Endothelial cell of umbilical vein (primary cell): ENCODE data around the gene CDK6. TPM values are rescaled to one million over a fixed set of nuclear protein-coding genes. Genes with fewer than 3 reads are reported as not detected.

Source experiments
- BruUV-seq: library from RNA; stranded (reverse); fragments of 400-500 nt; replicated peaks from 2 replicates; lab custom pipeline; 2021; lab: Mats Ljungman, UMichigan
- CTCF ChIA-PET: fragments of 300-600, 350-600 bp; sonication (Branson Sonifier 250); formaldehyde crosslinking; loops from one replicate; lab custom pipeline; 2021; ENCODE audit warnings: antibody characterized with exemption, inconsistent platforms; lab: Charles Lee
- POLR2A ChIA-PET: fragments of 300-600, 350-600 bp; sonication (Branson Sonifier 250); formaldehyde crosslinking; loops from one replicate; lab custom pipeline; 2021; ENCODE audit warnings: antibody characterized with exemption, inconsistent platforms; lab: Charles Lee
- DNase-seq: peaks from one replicate; pipeline ENCODE4 v3.0.0-alpha.2; 2011; ENCODE audit warnings: low read depth, low spot score
- FAIRE-seq: peaks from 2 replicates; lab custom pipeline; 2011; peaks lifted over from hg19 to GRCh38; lab: Jason Lieb, UNC
- H2AFZ ChIP-seq: 2 replicates; pipeline ENCODE4 v1.6.0; 2012; ENCODE audit warnings: low read depth, low read length, control low read depth, inconsistent platforms
- H3K27ac ChIP-seq: 2 replicates; pipeline ENCODE4 v1.5.1; 2011; ENCODE audit warnings: low read depth, mild to moderate bottlenecking, control low read depth, low read length, moderate library complexity; ENCODE audit not compliant: insufficient read depth
- H3K27me3 ChIP-seq, 2 experiments: 2 replicates each; pipeline versions ENCODE4 v1.6.0 to v1.6.1; 2011; ENCODE audit warnings: low read length in 2 of 2, mixed read lengths in 1 of 2; ENCODE audit not compliant: control insufficient read depth in 2 of 2, insufficient read depth in 2 of 2
- H3K36me3 ChIP-seq, 2 experiments: 2 replicates in 1 of 2; 3 replicates in 1 of 2; pipeline ENCODE4 v1.5.1; 2011; ENCODE audit warnings: low read length in 2 of 2, mild to moderate bottlenecking in 1 of 2, moderate library complexity in 1 of 2; ENCODE audit not compliant: control insufficient read depth in 2 of 2, insufficient read depth in 2 of 2; ENCODE audit errors: extremely low read depth in 1 of 2
- H3K4me1 ChIP-seq: 3 replicates; pipeline ENCODE4 v1.5.1; 2011; ENCODE audit warnings: mild to moderate bottlenecking, low read length; ENCODE audit not compliant: control insufficient read depth, insufficient read depth; ENCODE audit errors: extremely low read depth
- H3K4me2 ChIP-seq: 2 replicates; pipeline ENCODE4 v1.6.1; 2011; ENCODE audit warnings: low read length, control low read depth, mixed read lengths; ENCODE audit not compliant: insufficient read depth
- H3K4me3 ChIP-seq, 3 experiments: fragments of 200-600 bp in 1 of 3; sonication (generic), shearing (Covaris generic) in 1 of 3; replicated peaks in 1 of 3; 2 replicates each; pipeline ENCODE4 v1.5.1; 2011 to 2016; ENCODE audit warnings: control low read depth in 3 of 3, low read length in 3 of 3, mild to moderate bottlenecking in 2 of 3, inconsistent platforms in 1 of 3, low read depth in 1 of 3, moderate library complexity in 1 of 3; ENCODE audit not compliant: insufficient read depth in 1 of 3
- H3K79me2 ChIP-seq: 2 replicates; pipeline ENCODE4 v1.6.0; 2012; ENCODE audit warnings: low read length, inconsistent platforms; ENCODE audit not compliant: control insufficient read depth, insufficient read depth
- H3K9ac ChIP-seq: replicated peaks from 2 replicates; pipeline ENCODE3; 2011; ENCODE audit warnings: low read length, control low read depth; ENCODE audit not compliant: insufficient read depth; ENCODE audit errors: extremely low read depth
- H3K9me1 ChIP-seq: replicated peaks from 3 replicates; pipeline ENCODE4 v1.6.0; 2011; ENCODE audit warnings: mild to moderate bottlenecking, low read length; ENCODE audit not compliant: control insufficient read depth, insufficient read depth; ENCODE audit errors: extremely low read depth
- H3K9me3 ChIP-seq: replicated peaks from 2 replicates; pipeline ENCODE4 v1.5.1; 2012; ENCODE audit warnings: low read length, inconsistent platforms; ENCODE audit not compliant: control insufficient read depth, insufficient read depth
- H4K20me1 ChIP-seq: replicated peaks from 2 replicates; pipeline ENCODE3; 2011; ENCODE audit warnings: mild to moderate bottlenecking, low read length; ENCODE audit not compliant: control insufficient read depth, insufficient read depth; ENCODE audit errors: extremely low read depth
- CTCF ChIP-seq, 2 donors: IDR thresholded peaks; 1 replicate in 1 of 2; 2 replicates in 1 of 2; pipeline ENCODE4 v1.5.1; 2011; ENCODE audit warnings: low read length in 2 of 2, mild to moderate bottlenecking in 2 of 2, moderate library complexity in 2 of 2, control low read depth in 1 of 2, inconsistent platforms in 1 of 2, low read depth in 1 of 2; ENCODE audit not compliant: insufficient read depth in 1 of 2; ENCODE audit errors: extremely low read depth in 1 of 2
- EZH2 ChIP-seq: IDR thresholded peaks from 2 replicates; pipeline ENCODE4 v1.6.1; 2012; ENCODE audit warnings: borderline replicate concordance, low read depth, mild to moderate bottlenecking, moderate library complexity, low read length, inconsistent platforms; ENCODE audit not compliant: severe bottlenecking
- FOS ChIP-seq: IDR thresholded peaks from 2 replicates; pipeline ENCODE4 v1.6.1; 2011; ENCODE audit warnings: mild to moderate bottlenecking, low read length, moderate library complexity, borderline replicate concordance; ENCODE audit not compliant: insufficient read depth
- GATA2 ChIP-seq: IDR thresholded peaks from 2 replicates; pipeline ENCODE4 v1.7.0; 2011; ENCODE audit warnings: low read depth, mild to moderate bottlenecking, moderate library complexity, mixed read lengths, low read length; ENCODE audit not compliant: insufficient read length, insufficient read depth
- JUN ChIP-seq: IDR thresholded peaks from 2 replicates; pipeline ENCODE4 v1.6.1; 2011; ENCODE audit warnings: borderline replicate concordance, low read depth; ENCODE audit not compliant: insufficient read length, insufficient read depth
- MAX ChIP-seq: IDR thresholded peaks from 2 replicates; pipeline ENCODE4 v1.6.1; 2011; ENCODE audit not compliant: insufficient read depth, insufficient read length
- MYC ChIP-seq: IDR thresholded peaks from one replicate; pipeline ENCODE4 v1.6.1; 2011; ENCODE audit warnings: mild to moderate bottlenecking, low read depth, low read length
- POLR2A ChIP-seq: IDR thresholded peaks from 2 replicates; pipeline ENCODE4 v1.6.1; 2012; ENCODE audit warnings: low read depth, mild to moderate bottlenecking, control low read depth, low read length
- POLR2AphosphoS5 ChIP-seq: IDR thresholded peaks from 2 replicates; pipeline ENCODE4 v1.6.1; 2012; ENCODE audit warnings: low read depth, mild to moderate bottlenecking, control low read depth, low read length, moderate library complexity; ENCODE audit not compliant: insufficient read depth
- dilution Hi-C: fragments of 300-500 bp; cut with MboI; formaldehyde crosslinking; loops from one replicate; pipeline ENCODE4 v1.15.0; 2019; ENCODE audit warnings: low sequenced_read_pairs; ENCODE audit not compliant: extremely low pct_ligation_motif_present
- intact Hi-C: fragments of 100-400 bp; cut with micrococcal nuclease; formaldehyde crosslinking; loops from one replicate; pipeline ENCODE4 v1.10.0; 2022
- polyA plus RNA-seq, 4 experiments: library from polyadenylated mRNA; depleted of rRNA in 3 of 4; stranded (reverse) in 3 of 4; unstranded in 1 of 4; fragments of >200 nt; gene quantifications; 2 replicates each; pipeline versions ENCODE4 v1.2.1 to v1.2.3, GENCODE V29; 2011 to 2012; ENCODE audit warnings: missing spikeins in 1 of 4
- total RNA-seq: library from RNA; stranded (reverse); gene quantifications from 2 replicates; pipeline ENCODE4 v1.2.3, GENCODE V29; 2021

CDK6 gene
- total and polyA plus RNA-seq, 2 donors (not counting 3 experiments of a cell fraction or from before 2014, with no cell fraction given) = 6.0 to 28.2 TPM

- TF ChIP-seq POLR2AphosphoS5 (no peak), GATA2 (no peak), CTCF (IDR thresholded peaks at IDR 0.05; ENCODE audit: extremely low read depth in 1 of 2, insufficient read depth in 1 of 2, low read depth in 1 of 2, low read length in 2 of 2) (no peak), MAX (no peak), FOS (no peak), MYC (no peak), JUN (no peak), POLR2A (no peak), EZH2 (no peak)
- no peak for FAIRE-seq
- Histone ChIP-seq H3K9me3 (no peaks in the 10 kb centered on the region), H3K27me3 (peaks cover 17 to 26% of the 10 kb centered on the region in 2 experiments), H3K4me1 (no peaks in the 10 kb centered on the region), H3K9me1 (no peaks in the 10 kb centered on the region), H3K36me3 (no peaks in the 10 kb centered on the region), H4K20me1 (no peaks in the 10 kb centered on the region), H3K27ac (no peak overlapping the region), H3K4me2 (no peak overlapping the region), H3K4me3 (no peak overlapping the region), H2AFZ (no peak overlapping the region), H3K9ac (no peak overlapping the region), H3K79me2 (no peaks in the 10 kb centered on the region)
- dilution Hi-C loops = no loop called here
- POLR2A ChIA-PET = no interaction called here
- intact Hi-C loops = no loop called here
- CTCF ChIA-PET = interaction anchor here (0.6 kb wide), 1 partner anchor 16 kb away, joined by 3 read pairs; no protein-coding TSS in a partner anchor
- no TSS peak for BruUV-seq
- DNase-seq = no peak
Measured at GRCh38 chr7:92848851-92849250, 12.5 kb upstream of the CDK6 start.
